ENCODE data around the gene TRMT10B.

The TRMT10B gene

GRCh38 chr9:37784616-37785483 lies 31.2 kb downstream of the TRMT10B start, which contains the start of gene EXOSC3:
Gene EXOSC3 (minus strand): TSS chr9:37785064. CDS start chr9:37785044, 20 bp downstream.
- Histone ChIP-seq H3K36me3 (ENCODE audit: insufficient read depth, low read depth, low read length) (peaks cover 40% of the 10 kb centered on the region), H3K4me1 (ENCODE audit: insufficient read depth, low read length) (no peaks in the 10 kb centered on the region; the same call in 1 of the 2 replicates), H3K9ac (ENCODE audit: low read depth, low read length) (peak within 1 kb of the TSS; percentile 95), H3K27me3 (ENCODE audit: insufficient read depth, low read length) (no peaks in the 10 kb centered on the region), H3K4me3 (ENCODE audit: low read length) (peak within 1 kb of the TSS; percentile 98), H3K9me3 (ENCODE audit: insufficient read depth, low read depth, low read length) (no peaks in the 10 kb centered on the region), H3K27ac (ENCODE audit: low read length) (no peak within 1 kb of the TSS)

- H3K4me1 ChIP-seq (ENCODE audit: insufficient read depth, low read length), result no peaks in the 10 kb centered on the region; the same call in 1 of the 2 replicates
- no peaks in the 10 kb centered on the region for H3K27me3 ChIP-seq (ENCODE audit: insufficient read depth, low read length)
- H3K9me3 ChIP-seq (ENCODE audit: insufficient read depth, low read depth, low read length), result no peaks in the 10 kb centered on the region
- H3K27ac ChIP-seq (ENCODE audit: low read length), result no peak overlapping the region
- H3K36me3 ChIP-seq (ENCODE audit: insufficient read depth, low read depth, low read length), result peaks cover 18% of the 10 kb centered on the region
- no peak overlapping the region for H3K9ac ChIP-seq (ENCODE audit: low read depth, low read length)
- no peak overlapping the region for H3K4me3 ChIP-seq (ENCODE audit: low read length)
Measured at GRCh38 chr9:37787059-37787458, 33.5 kb downstream of the TRMT10B start.

DNA sequence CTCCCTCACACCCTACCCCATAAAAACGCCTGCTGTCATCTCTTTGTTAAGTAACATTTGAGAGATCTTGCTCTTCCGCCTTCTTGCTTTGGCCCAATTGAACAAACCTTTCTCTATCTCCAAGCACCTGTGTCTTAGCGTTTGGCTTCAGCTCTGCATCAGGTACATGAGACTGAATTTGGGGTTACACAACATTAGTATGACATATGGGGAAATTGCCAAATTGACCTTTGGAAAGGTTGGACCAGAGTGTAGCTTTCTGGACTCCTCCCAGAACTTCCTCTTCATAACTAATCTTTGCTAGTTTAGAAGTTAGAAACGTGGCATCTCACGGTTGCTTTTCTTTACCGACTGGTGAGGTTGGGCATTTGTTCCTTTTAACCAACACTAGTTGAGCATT lies 34.7 kb downstream of the TRMT10B start:
- Histone ChIP-seq H3K4me3 (ENCODE audit: low read length) (no peak overlapping the region), H3K27ac (ENCODE audit: low read length) (no peak overlapping the region), H3K9me3 (ENCODE audit: insufficient read depth, low read depth, low read length) (no peaks in the 10 kb centered on the region), H3K4me1 (ENCODE audit: insufficient read depth, low read length) (no peaks in the 10 kb centered on the region; the same call in 1 of the 2 replicates), H3K36me3 (ENCODE audit: insufficient read depth, low read depth, low read length) (peaks cover 5% of the 10 kb centered on the region), H3K27me3 (ENCODE audit: insufficient read depth, low read length) (no peaks in the 10 kb centered on the region), H3K9ac (ENCODE audit: low read depth, low read length) (no peak overlapping the region)

GRCh38 chr9:37790096-37790495 lies 36.5 kb downstream of the TRMT10B start:
- Histone ChIP-seq H3K4me1 (ENCODE audit: insufficient read depth, low read length) (no peaks in the 10 kb centered on the region; the same call in 1 of the 2 replicates), H3K27me3 (ENCODE audit: insufficient read depth, low read length) (0 out of 2 replicates have a peak, but pooled peaks cover 3% of the 10 kb centered on the region), H3K4me3 (ENCODE audit: low read length) (no peak overlapping the region), H3K36me3 (ENCODE audit: insufficient read depth, low read depth, low read length) (no peaks in the 10 kb centered on the region), H3K9me3 (ENCODE audit: insufficient read depth, low read depth, low read length) (no peaks in the 10 kb centered on the region), H3K27ac (ENCODE audit: low read length) (no peak overlapping the region), H3K9ac (ENCODE audit: low read depth, low read length) (no peak overlapping the region)

- no peak overlapping the region for H3K4me3 ChIP-seq (ENCODE audit: low read length)
- no peaks in the 10 kb centered on the region for H3K4me1 ChIP-seq (ENCODE audit: insufficient read depth, low read length)
- H3K9ac ChIP-seq (ENCODE audit: low read depth, low read length), result no peak overlapping the region
- H3K27ac ChIP-seq (ENCODE audit: low read length), result no peak overlapping the region
- no peaks in the 10 kb centered on the region for H3K36me3 ChIP-seq (ENCODE audit: insufficient read depth, low read depth, low read length)
- H3K9me3 ChIP-seq (ENCODE audit: insufficient read depth, low read depth, low read length), result no peaks in the 10 kb centered on the region
- 0 out of 2 replicates have a peak, but pooled peaks cover 9% of the 10 kb centered on the region for H3K27me3 ChIP-seq (ENCODE audit: insufficient read depth, low read length)
Measured at GRCh38 chr9:37792122-37792521, 38.5 kb downstream of the TRMT10B start.

DNA sequence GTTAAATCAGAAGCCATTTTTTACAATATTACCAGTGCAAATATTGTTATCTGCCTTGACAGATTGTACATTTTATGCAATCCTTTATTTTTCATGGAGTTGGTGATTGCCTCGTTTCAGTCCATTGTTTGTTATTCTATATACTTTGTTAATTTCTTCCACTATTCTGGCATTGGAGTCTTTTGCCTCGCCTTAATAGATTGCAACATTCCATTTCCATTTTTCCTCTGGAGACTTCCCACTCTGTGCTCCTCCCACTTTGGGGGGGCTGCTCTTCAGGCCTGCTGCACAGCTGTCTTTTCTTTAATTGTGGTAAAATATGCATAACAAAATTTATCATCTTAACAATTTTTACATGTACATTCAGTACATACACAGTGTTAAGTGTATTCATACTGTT lies 42.6 kb downstream of the TRMT10B start:
- H3K4me3 ChIP-seq (ENCODE audit: low read length), result no peak overlapping the region
- H3K36me3 ChIP-seq (ENCODE audit: insufficient read depth, low read depth, low read length), result no peaks in the 10 kb centered on the region
- no peak overlapping the region for H3K27ac ChIP-seq (ENCODE audit: low read length)
- H3K9me3 ChIP-seq (ENCODE audit: insufficient read depth, low read depth, low read length), result no peaks in the 10 kb centered on the region
- 0 out of 2 replicates have a peak, but pooled peaks cover 9% of the 10 kb centered on the region for H3K27me3 ChIP-seq (ENCODE audit: insufficient read depth, low read length)
- H3K4me1 ChIP-seq (ENCODE audit: insufficient read depth, low read length), result peaks cover 6% of the 10 kb centered on the region; the same call in 1 of the 2 replicates
- H3K9ac ChIP-seq (ENCODE audit: low read depth, low read length), result no peak overlapping the region

DNA sequence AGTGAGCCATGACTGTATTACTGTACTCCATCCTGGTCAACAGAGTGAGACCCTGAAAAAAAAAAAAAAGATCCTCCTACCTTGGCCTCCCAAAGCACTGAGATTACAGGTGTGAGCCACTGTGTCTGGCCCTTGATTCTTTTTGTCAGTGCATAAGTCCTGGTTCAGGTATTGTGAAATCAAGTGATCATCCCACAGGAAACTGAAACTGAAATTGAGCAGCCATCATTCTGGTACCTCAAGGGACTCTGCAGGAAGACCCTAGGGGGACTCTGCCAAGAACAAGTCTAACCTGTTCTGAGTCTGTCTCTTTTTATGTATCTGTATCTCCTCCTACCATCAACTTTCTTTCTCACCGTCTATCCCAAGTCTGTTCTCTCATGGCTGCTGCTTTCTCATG lies 45.1 kb downstream of the TRMT10B start:
- no peak overlapping the region for H3K27ac ChIP-seq (ENCODE audit: low read length)
- H3K4me3 ChIP-seq (ENCODE audit: low read length), result no peak overlapping the region
- no peak overlapping the region for H3K9ac ChIP-seq (ENCODE audit: low read depth, low read length)

DNA sequence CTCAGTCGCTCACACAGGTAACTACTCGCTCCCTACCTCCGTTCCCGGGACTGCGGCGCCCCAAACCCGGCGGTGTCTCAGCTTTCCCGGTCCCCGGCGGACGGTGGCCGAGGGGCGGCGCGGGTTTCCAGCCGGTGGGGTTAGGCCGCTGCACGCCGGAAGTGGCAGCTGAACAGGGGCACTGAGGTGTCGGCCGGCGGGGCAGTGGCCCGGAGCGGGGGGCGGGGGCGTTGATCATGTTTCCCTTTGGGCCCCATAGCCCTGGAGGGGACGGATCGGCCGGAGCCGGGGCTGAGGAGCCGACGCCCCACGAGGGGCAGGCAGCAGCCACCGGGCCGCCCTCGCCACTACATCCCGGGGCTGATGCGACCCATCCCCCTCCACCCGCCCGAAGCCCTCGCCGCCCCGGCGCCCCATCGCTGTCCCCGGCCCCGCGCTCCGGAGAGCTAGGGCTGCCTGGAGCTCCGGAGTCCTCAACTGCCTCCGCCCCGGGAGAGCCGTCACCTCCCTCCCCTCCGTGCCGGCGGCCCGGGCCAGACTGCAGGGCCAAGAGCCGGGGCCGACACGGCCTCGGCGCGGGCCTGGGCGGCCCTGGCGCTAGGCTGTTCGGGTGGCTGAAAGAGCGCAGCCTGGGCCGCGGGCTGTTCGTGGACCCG lies 47.2 kb downstream of the TRMT10B start, which contains the start of gene DCAF10:
TSS of gene DCAF10 (plus strand) at position 167 of the 656 bp plus-strand sequence. CDS start at position 237, 70 bp downstream.
- Histone ChIP-seq H3K4me3 (ENCODE audit: low read length) (peak within 1 kb of the TSS; percentile 98), H3K9ac (ENCODE audit: low read depth, low read length) (peak within 1 kb of the TSS; percentile 92), H3K4me1 (ENCODE audit: insufficient read depth, low read length) (peaks cover 13% of the 10 kb centered on the region; the same call in 1 of the 2 replicates), H3K9me3 (ENCODE audit: insufficient read depth, low read depth, low read length) (no peaks in the 10 kb centered on the region), H3K36me3 (ENCODE audit: insufficient read depth, low read depth, low read length) (no peaks in the 10 kb centered on the region), H3K27me3 (ENCODE audit: insufficient read depth, low read length) (no peaks in the 10 kb centered on the region), H3K27ac (ENCODE audit: low read length) (peak within 1 kb of the TSS; percentile 14)

More for the DNA sequence above, 45.1 kb downstream of the TRMT10B start:
- H3K36me3 ChIP-seq (ENCODE audit: insufficient read depth, low read depth, low read length), result no peaks in the 10 kb centered on the region
- H3K27me3 ChIP-seq (ENCODE audit: insufficient read depth, low read length), result 0 out of 2 replicates have a peak, but pooled peaks cover 9% of the 10 kb centered on the region
- H3K4me1 ChIP-seq (ENCODE audit: insufficient read depth, low read length), result peaks cover 13% of the 10 kb centered on the region; the same call in 1 of the 2 replicates
- no peaks in the 10 kb centered on the region for H3K9me3 ChIP-seq (ENCODE audit: insufficient read depth, low read depth, low read length)

DNA sequence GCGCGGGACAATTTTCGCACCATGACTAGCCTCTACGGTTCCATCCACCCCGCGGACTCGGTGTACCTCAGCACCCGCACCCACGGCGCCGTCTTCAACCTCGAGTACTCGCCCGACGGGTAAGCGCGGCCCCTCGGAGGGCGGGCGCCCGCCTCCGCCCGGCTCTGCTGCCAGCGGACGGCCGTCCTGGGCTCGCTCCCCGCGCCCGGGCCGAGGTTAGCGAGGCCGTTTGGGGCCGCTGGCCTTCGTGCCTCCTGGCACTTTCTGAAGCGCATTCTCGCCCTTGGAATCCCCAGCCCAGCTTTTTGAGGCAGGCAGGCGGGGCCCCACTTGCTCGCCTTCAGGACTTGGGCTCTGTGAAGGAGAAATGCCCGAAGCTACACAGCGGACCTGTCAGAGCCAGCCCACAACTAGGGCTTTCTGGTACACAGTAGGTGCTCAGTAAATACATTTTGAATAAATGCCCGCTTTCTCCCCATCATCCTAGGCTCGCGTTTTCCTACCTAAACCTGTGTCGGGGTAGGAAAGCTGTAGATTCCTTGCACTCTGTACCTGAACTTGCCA lies 47.8 kb downstream of the TRMT10B start:
- H3K27me3 ChIP-seq (ENCODE audit: insufficient read depth, low read length), result no peaks in the 10 kb centered on the region
- no peaks in the 10 kb centered on the region for H3K9me3 ChIP-seq (ENCODE audit: insufficient read depth, low read depth, low read length)
- H3K4me3 ChIP-seq (ENCODE audit: low read length), result peak overlapping the region; percentile 98
- H3K9ac ChIP-seq (ENCODE audit: low read depth, low read length), result peak overlapping the region; percentile 92
- H3K4me1 ChIP-seq (ENCODE audit: insufficient read depth, low read length), result peaks cover 13% of the 10 kb centered on the region; the same call in 1 of the 2 replicates
- peak overlapping the region; percentile 14 for H3K27ac ChIP-seq (ENCODE audit: low read length)
- no peaks in the 10 kb centered on the region for H3K36me3 ChIP-seq (ENCODE audit: insufficient read depth, low read depth, low read length)

DNA sequence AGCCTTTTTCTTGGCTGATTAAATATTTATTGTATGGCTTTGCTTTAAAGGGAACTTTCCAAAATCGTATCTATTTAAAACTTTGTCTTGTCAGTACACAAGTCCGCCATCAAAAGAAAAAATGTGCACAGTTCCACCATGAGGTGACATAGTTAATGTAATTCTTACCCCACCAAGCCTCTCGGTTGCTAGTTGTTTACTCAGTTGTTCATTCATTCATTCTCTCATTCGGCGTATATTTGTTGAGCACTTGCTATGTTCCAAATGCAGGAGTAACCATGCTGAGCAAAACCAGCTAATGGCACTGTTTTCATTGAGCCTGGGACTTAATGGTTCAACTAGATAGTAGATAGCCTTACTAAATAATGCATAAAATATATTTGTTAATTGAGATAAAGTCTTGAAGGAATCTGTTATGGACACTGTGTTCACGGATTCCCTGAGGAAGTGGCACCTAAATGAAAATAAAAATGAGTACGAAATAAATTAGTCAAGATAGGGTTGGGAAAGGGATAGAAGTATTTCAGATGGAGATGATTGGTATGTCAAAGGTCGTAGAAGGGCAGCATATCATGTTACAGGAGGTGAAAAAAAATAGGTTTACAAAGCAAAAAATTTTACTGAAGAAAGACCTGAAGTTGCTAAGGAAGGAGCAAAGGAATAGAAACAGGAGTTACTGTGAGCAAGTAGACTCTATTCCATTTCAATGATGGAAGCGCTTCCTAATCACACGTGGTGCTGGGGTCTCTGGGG lies 48.5 kb downstream of the TRMT10B start:
- no peaks in the 10 kb centered on the region for H3K27me3 ChIP-seq (ENCODE audit: insufficient read depth, low read length)
- peaks cover 13% of the 10 kb centered on the region; the same call in 1 of the 2 replicates for H3K4me1 ChIP-seq (ENCODE audit: insufficient read depth, low read length)
- H3K36me3 ChIP-seq (ENCODE audit: insufficient read depth, low read depth, low read length), result no peaks in the 10 kb centered on the region
- H3K9me3 ChIP-seq (ENCODE audit: insufficient read depth, low read depth, low read length), result no peaks in the 10 kb centered on the region
- peak overlapping the region; percentile 92; the same call in 1 of the 2 replicates for H3K9ac ChIP-seq (ENCODE audit: low read depth, low read length)
- H3K4me3 ChIP-seq (ENCODE audit: low read length), result peak overlapping the region; percentile 98
- no peak overlapping the region for H3K27ac ChIP-seq (ENCODE audit: low read length)

- Histone ChIP-seq H3K36me3 (ENCODE audit: insufficient read depth, low read depth, low read length) (no peaks in the 10 kb centered on the region), H3K4me1 (ENCODE audit: insufficient read depth, low read length) (peaks cover 7% of the 10 kb centered on the region; the same call in 1 of the 2 replicates), H3K4me3 (ENCODE audit: low read length) (no peak overlapping the region), H3K27me3 (ENCODE audit: insufficient read depth, low read length) (no peaks in the 10 kb centered on the region), H3K27ac (ENCODE audit: low read length) (no peak overlapping the region), H3K9me3 (ENCODE audit: insufficient read depth, low read depth, low read length) (no peaks in the 10 kb centered on the region), H3K9ac (ENCODE audit: low read depth, low read length) (no peak overlapping the region)
Measured at GRCh38 chr9:37806271-37806670, 52.7 kb downstream of the TRMT10B start.

Measured in iPS-20b (cell line).